Loucy (cell line): ENCODE measurements around the gene TTC9B.

Experiments
- H2AFZ ChIP-seq: fragments of 200-600 bp; sonication (generic); 2 replicates; pipeline ENCODE4 v1.6.0; 2016; ENCODE audit warnings: antibody characterized with exemption, mild to moderate bottlenecking, low read length, moderate library complexity
- H3F3A ChIP-seq: fragments of 200-600 bp; 2 replicates; pipeline ENCODE4 v1.6.0; 2016; ENCODE audit warnings: antibody characterized with exemption, low read depth, mild to moderate bottlenecking
- H3K27me3 ChIP-seq: fragments of 200-600 bp; sonication (generic); 2 replicates; pipeline ENCODE4 v1.6.1; 2014; ENCODE audit warnings: low read length, mild to moderate bottlenecking; ENCODE audit not compliant: insufficient read depth, poor library complexity, severe bottlenecking
- H3K36me3 ChIP-seq: fragments of 200-600 bp; sonication (generic); 2 replicates; pipeline ENCODE4 v1.6.1; 2016; ENCODE audit warnings: low read length; ENCODE audit not compliant: insufficient read depth
- H3K4me1 ChIP-seq: fragments of 200-600 bp; sonication (generic); 2 replicates; pipeline ENCODE4 v1.5.1; 2014; ENCODE audit warnings: low read length, mild to moderate bottlenecking; ENCODE audit not compliant: insufficient read depth, poor library complexity, severe bottlenecking
- H3K4me2 ChIP-seq: fragments of 200-600 bp; sonication (generic); 2 replicates; pipeline ENCODE4 v1.6.0; 2014; ENCODE audit warnings: antibody characterized with exemption, low read length, low read depth, mild to moderate bottlenecking; ENCODE audit not compliant: poor library complexity, severe bottlenecking
- H3K4me3 ChIP-seq: fragments of 200-600 bp; sonication (generic); 2 replicates; pipeline ENCODE4 v1.5.1; 2014; ENCODE audit warnings: low read length, mild to moderate bottlenecking, mixed read lengths; ENCODE audit not compliant: poor library complexity, severe bottlenecking
- H3K79me2 ChIP-seq: fragments of 200-600 bp; sonication (generic); 2 replicates; pipeline ENCODE4 v1.6.1; 2014; ENCODE audit warnings: low read length; ENCODE audit not compliant: insufficient read depth
- H3K9ac ChIP-seq: fragments of 200-600 bp; sonication (generic); 2 replicates; pipeline ENCODE4 v1.6.0; 2014; ENCODE audit warnings: mild to moderate bottlenecking, low read depth, low read length, moderate library complexity; ENCODE audit not compliant: poor library complexity, severe bottlenecking
- H3K9me2 ChIP-seq: fragments of 200-600 bp; sonication (generic); replicated peaks from 2 replicates; pipeline ENCODE4 v1.6.1; 2016; ENCODE audit warnings: low read depth, low read length, mixed read lengths
- H3K9me3 ChIP-seq: fragments of 200-600 bp; sonication (generic); 2 replicates; pipeline ENCODE4 v1.6.1; 2014; ENCODE audit warnings: mild to moderate bottlenecking, antibody characterized with exemption, low read length, low read depth; ENCODE audit not compliant: insufficient read depth
- H4K20me1 ChIP-seq: fragments of 200-600 bp; sonication (generic); 2 replicates; pipeline ENCODE4 v1.6.0; 2014; ENCODE audit warnings: antibody characterized with exemption, low read length, mild to moderate bottlenecking; ENCODE audit not compliant: insufficient read depth, poor library complexity, severe bottlenecking
- EZH2phosphoT487 ChIP-seq: fragments of 200-600 bp; IDR thresholded peaks from 2 replicates; pipeline ENCODE4 v1.6.1; 2018; ENCODE audit warnings: antibody characterized with exemption, mild to moderate bottlenecking, moderate library complexity, borderline replicate concordance
- TF ChIP-seq, protein P1 (sequence below): fragments of 200-600 bp; sonication (generic); conservative IDR thresholded peaks from 2 replicates; pipeline ENCODE4 v1.5.1; 2014; ENCODE audit warnings: mild to moderate bottlenecking, antibody characterized with exemption, low read length

Gene TTC9B

DNA sequence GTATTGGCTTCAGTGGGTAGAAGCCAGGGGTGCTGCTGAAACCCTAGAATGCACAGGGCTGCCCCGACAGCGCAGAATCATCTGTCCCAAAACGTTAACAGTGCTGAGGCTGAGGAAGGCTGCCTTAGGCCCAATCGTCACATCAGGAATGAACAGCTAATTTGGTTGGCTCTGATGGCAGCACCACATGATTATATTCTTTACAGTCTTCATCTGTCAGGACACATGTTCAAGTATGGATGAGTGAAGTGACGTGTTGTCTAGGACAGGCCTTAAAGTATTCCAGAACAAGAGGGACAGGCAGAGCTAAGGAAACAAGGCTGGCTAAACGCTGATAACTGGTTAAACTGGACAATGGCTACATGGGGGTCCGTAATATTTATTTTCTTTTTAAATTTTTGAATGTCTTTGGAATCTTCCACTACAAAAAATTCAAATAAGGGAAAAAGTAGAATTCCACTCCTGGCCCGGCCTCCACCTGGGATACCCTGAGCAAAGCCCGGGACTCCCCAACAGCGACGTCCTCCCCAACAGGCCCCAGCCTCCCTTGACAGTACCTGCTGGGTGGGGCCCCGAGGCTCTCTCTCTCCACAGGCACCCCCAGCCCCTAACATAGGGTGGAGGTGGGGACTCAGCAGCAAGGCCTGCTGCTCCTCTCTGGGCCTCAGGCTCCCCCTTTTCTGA, 23.1 kb upstream of the TTC9B start:
- H3K27me3 ChIP-seq = no peaks in the 10 kb centered on the region
- H3K9me2 ChIP-seq = no peaks in the 10 kb centered on the region
- H3K4me3 ChIP-seq = no peak overlapping the region
- no peaks in the 10 kb centered on the region for H3F3A ChIP-seq
- TF ChIP-seq, protein P1, sequence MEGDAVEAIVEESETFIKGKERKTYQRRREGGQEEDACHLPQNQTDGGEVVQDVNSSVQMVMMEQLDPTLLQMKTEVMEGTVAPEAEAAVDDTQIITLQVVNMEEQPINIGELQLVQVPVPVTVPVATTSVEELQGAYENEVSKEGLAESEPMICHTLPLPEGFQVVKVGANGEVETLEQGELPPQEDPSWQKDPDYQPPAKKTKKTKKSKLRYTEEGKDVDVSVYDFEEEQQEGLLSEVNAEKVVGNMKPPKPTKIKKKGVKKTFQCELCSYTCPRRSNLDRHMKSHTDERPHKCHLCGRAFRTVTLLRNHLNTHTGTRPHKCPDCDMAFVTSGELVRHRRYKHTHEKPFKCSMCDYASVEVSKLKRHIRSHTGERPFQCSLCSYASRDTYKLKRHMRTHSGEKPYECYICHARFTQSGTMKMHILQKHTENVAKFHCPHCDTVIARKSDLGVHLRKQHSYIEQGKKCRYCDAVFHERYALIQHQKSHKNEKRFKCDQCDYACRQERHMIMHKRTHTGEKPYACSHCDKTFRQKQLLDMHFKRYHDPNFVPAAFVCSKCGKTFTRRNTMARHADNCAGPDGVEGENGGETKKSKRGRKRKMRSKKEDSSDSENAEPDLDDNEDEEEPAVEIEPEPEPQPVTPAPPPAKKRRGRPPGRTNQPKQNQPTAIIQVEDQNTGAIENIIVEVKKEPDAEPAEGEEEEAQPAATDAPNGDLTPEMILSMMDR = no peak
- TF ChIP-seq EZH2phosphoT487 = no peak
- H3K79me2 ChIP-seq = peaks cover 5% of the 10 kb centered on the region; the same call in 1 of the 2 replicates
- H3K4me1 ChIP-seq = no peaks in the 10 kb centered on the region
- H3K36me3 ChIP-seq = peaks cover 60% of the 10 kb centered on the region; the same call in 1 of the 2 replicates
- no peaks in the 10 kb centered on the region for H4K20me1 ChIP-seq
- H2AFZ ChIP-seq = no peak overlapping the region
- H3K4me2 ChIP-seq = no peak overlapping the region
- no peaks in the 10 kb centered on the region for H3K9me3 ChIP-seq
- no peak overlapping the region for H3K9ac ChIP-seq

- H3K4me2 ChIP-seq = no peak overlapping the region
- H3K9me3 ChIP-seq = no peaks in the 10 kb centered on the region
- peaks cover 69% of the 10 kb centered on the region; the same call in 1 of the 2 replicates for H3K36me3 ChIP-seq
- peaks cover 5% of the 10 kb centered on the region; the same call in 1 of the 2 replicates for H3K79me2 ChIP-seq
- H2AFZ ChIP-seq = no peak overlapping the region
- no peaks in the 10 kb centered on the region for H3F3A ChIP-seq
- no peaks in the 10 kb centered on the region for H3K4me1 ChIP-seq
- H3K9ac ChIP-seq = no peak overlapping the region
- H4K20me1 ChIP-seq = no peaks in the 10 kb centered on the region
- no peak overlapping the region for H3K4me3 ChIP-seq
- TF ChIP-seq, protein P1 = no peak
- TF ChIP-seq EZH2phosphoT487 = no peak
- H3K27me3 ChIP-seq = no peaks in the 10 kb centered on the region
- no peaks in the 10 kb centered on the region for H3K9me2 ChIP-seq
Measured at GRCh38 chr19:40240332-40240731, 22.1 kb upstream of the TTC9B start.

DNA sequence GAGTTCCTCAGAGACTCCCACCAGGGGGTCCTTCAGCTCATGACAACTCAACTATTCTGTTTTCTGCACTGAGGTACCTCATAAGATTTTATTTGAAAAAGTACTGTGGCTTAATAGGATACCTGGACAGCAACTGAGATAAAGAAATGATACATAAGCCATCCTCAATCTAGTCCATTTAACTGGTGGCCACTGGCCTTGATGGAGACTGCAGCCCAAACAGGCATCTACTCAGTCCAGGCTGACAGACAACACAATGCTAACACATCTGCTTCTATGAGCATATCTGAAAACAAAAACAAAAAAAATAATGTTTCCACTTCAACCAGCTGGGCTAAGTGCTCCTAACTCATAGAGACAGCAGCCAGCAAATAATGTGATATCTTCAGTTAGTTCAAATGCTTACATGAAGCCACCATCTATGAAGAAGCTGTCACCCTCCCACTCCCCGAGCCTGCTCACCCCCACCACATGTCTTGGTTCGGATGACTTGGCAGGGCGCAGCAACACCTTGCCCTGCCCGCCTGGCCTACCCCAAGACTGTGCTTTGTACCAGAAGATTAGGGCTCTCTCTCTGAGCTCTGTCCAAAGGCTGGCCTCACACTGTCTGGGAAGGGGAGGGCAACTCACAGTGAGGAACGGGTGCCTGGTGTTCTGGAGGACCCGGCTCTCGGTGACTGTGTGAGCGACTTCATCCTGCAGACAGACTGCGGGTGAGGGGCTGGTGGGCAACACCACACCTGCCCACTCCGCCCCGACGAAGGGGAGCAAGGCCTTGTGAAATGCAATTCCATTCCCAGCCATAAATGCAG, 21.4 kb upstream of the TTC9B start:
- H3K4me2 ChIP-seq = no peak overlapping the region
- no peak overlapping the region for H2AFZ ChIP-seq
- H4K20me1 ChIP-seq = no peaks in the 10 kb centered on the region
- no peaks in the 10 kb centered on the region for H3K9me3 ChIP-seq
- H3K9ac ChIP-seq = no peak overlapping the region
- peaks cover 76% of the 10 kb centered on the region; the same call in 1 of the 2 replicates for H3K36me3 ChIP-seq
- H3K4me3 ChIP-seq = no peak overlapping the region
- H3K79me2 ChIP-seq = peaks cover 1% of the 10 kb centered on the region; the same call in 1 of the 2 replicates
- TF ChIP-seq, protein P1 = no peak
- TF ChIP-seq EZH2phosphoT487 = no peak
- H3K9me2 ChIP-seq = no peaks in the 10 kb centered on the region
- H3K27me3 ChIP-seq = no peaks in the 10 kb centered on the region
- H3F3A ChIP-seq = no peaks in the 10 kb centered on the region
- H3K4me1 ChIP-seq = no peaks in the 10 kb centered on the region
